Activated T-helper 1 cell treated with anti-CD3 and anti-CD28 coated beads, Interleukin-12 subunit alpha, Interleukin-12 subunit beta, Interleukin-2, Interleukin-4 antibody, amounts not matched to agents 30 ng/mL and 10 ng/mL and 1 ng/mL, durations not matched to agents 14 hours and 24 hours and 36 hours (primary cell): Measurements from ENCODE around the gene C20orf144. TPM values are rescaled to one million over a fixed set of nuclear protein-coding genes. Genes with fewer than 3 reads are reported as not detected.

ENCODE experiments used
- DNase-seq: peaks from one replicate; pipeline ENCODE4 v3.0.0; 2021; ENCODE audit warnings: low spot score
- H3K27ac Mint-ChIP-seq: one replicate; pipeline ENCODE4 v1.8.0; 2021; ENCODE audit warnings: mild to moderate bottlenecking, mixed read lengths
- H3K27me3 Mint-ChIP-seq: one replicate; pipeline ENCODE4 v1.8.0; 2022; ENCODE audit warnings: mild to moderate bottlenecking, moderate library complexity, mixed read lengths; ENCODE audit not compliant: insufficient read depth
- H3K36me3 Mint-ChIP-seq: one replicate; pipeline ENCODE4 v1.8.0; 2021; ENCODE audit warnings: low read depth, mixed read lengths
- H3K4me1 Mint-ChIP-seq: one replicate; pipeline ENCODE4 v1.8.0; 2021; ENCODE audit warnings: low read depth, mixed read lengths
- H3K4me3 Mint-ChIP-seq: one replicate; pipeline ENCODE4 v1.8.0; 2021; ENCODE audit warnings: mild to moderate bottlenecking, moderate library complexity, mixed read lengths
- H3K9me3 Mint-ChIP-seq: one replicate; pipeline ENCODE4 v1.8.0; 2021; ENCODE audit warnings: mixed read lengths
- intact Hi-C: fragments of 100-400 bp; cut with micrococcal nuclease; formaldehyde crosslinking; loops from one replicate; pipeline ENCODE4 v1.15.1; 2024
- total RNA-seq: library from RNA; stranded (reverse); gene quantifications from 2 replicates; pipeline ENCODE4 v1.2.3, GENCODE V29; 2022

The C20orf144 gene
- total RNA-seq, 1 donor from 2014 or later, result 0.29 TPM

DNA sequence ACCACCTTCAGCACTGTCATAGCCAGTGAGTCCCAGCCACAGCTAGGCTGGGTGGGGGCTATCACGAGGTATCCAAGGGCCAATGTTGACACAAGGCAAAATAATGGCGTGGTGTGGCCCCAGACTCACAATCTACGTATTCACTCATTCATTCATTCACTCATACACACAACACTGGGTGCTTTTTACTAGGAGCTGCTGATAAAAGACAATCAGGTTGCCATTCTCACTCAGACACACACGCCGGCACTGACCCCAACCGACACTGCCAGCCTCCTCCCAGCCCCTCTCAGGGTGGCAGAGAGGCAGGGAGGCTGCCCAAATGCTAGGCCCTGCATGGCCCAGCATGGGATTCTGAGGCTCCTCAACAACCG lies 1.5 kb upstream of the C20orf144 start:
- Mint-ChIP-seq H3K27ac (no peak overlapping the region), H3K36me3 (peaks cover 4% of the 10 kb centered on the region), H3K27me3 (no peaks in the 10 kb centered on the region), H3K9me3 (no peaks in the 10 kb centered on the region), H3K4me3 (no peak overlapping the region), H3K4me1 (peaks cover 21% of the 10 kb centered on the region)
- DNase-seq, result no peak
- intact Hi-C loops, result loop anchor here (10.0 kb wide), 1 partner anchor 286 kb away; no protein-coding TSS in a partner anchor

DNA sequence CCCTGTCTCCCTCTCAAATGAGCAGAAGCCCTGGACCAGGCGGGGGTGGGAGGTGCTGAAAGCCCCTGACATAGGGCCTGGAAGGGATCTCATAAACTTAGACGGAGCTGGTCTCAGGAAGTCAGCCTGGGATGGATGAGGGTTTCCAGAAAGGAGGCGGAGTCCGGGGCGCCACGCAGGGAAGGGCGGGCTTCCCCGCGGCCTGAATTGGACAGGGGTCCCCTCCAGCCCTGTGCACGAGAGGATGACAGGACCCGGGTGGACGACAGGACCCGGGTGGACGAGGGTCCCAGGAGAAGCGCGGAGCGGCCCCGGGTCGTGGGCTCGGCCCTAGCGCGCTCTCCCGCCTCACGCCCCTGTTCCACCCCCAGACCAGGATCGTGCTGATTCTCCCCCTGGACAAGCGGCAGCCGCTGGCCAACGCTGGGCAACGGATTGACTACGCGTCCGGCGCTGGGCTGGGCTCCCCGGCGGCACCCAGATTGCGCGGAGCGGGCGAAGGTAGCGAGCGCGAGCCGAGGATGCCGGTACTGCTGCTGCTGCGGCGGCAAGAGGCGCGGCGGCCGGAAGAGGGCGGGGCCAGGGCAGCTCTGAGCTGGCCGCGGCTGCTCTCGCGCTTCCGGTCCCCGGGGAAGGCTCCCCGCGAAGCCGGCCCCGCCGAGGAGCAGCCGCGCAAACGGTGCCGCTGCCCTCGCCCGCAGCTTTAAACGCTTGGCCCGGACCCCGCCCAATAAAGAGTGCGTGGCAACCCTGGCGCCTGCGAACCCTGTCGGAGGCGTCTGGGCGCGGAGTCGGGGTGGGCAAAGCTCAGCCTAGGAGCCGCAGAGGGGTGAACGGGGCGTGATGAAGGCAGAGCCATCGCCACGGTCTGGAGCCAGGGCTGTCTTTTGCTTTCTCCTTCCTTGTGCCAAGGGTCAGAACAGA lies 1.3 kb downstream of the C20orf144 start:
- intact Hi-C loops, result loop anchor here (1.0 to 10.0 kb wide), 2 partner anchors 11 to 289 kb away; no protein-coding TSS in a partner anchor
- H3K27ac Mint-ChIP-seq, result peak overlapping the region; percentile 89
- peaks cover 31% of the 10 kb centered on the region for H3K4me1 Mint-ChIP-seq
- H3K9me3 Mint-ChIP-seq, result no peaks in the 10 kb centered on the region
- peak; percentile 86 for DNase-seq
- peak overlapping the region; percentile 86 for H3K4me3 Mint-ChIP-seq
- peaks cover 7% of the 10 kb centered on the region for H3K36me3 Mint-ChIP-seq
- no peaks in the 10 kb centered on the region for H3K27me3 Mint-ChIP-seq

DNA sequence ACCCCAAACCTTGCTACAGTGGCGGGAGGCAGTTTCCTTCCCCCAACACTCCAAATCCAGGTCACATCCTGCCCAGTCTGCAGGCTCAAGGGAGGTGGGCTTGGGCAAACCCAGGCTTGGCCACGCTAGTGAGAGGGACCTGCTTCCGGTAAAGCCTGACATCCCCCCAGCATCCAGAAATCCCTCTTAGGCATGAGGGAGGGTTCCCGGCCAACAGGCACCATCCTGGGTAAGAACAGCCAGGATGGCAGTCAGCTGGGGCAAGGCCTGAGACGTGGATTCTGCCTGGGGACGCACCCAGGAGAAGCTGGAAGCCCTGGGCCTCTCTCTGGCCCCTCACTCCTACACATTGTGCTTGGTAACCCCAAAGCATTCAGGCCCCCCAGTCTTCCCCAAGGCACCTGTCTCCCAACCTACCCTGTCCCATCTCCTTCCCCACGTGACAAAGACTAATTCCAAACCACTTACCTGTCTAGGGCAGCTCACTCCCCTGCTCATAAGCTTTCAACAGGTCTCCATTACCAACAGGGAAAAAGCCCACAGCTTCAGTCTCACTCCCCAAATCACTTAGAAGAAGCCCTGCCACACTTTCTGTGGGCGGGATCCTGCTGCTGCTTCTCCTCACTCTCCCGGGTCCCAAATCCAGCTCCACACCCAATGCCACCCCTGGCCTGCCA lies 2.1 kb downstream of the C20orf144 start:
- H3K36me3 Mint-ChIP-seq, result peaks cover 5% of the 10 kb centered on the region
- peak overlapping the region; percentile 86 for H3K4me3 Mint-ChIP-seq

GRCh38 chr20:33664762-33665144 lies 2.6 kb downstream of the C20orf144 start:
- intact Hi-C loops, result loop anchor here (5.0 to 10.0 kb wide), 3 partner anchors 148 to 448 kb away; partner anchors contain the start of genes CHMP4B and EIF2S2
- H3K27me3 Mint-ChIP-seq, result no peaks in the 10 kb centered on the region
- peak overlapping the region; percentile 79 for H3K27ac Mint-ChIP-seq
- H3K4me3 Mint-ChIP-seq, result peak overlapping the region; percentile 86
- no peak for DNase-seq
- no peaks in the 10 kb centered on the region for H3K9me3 Mint-ChIP-seq
- H3K36me3 Mint-ChIP-seq, result peaks cover 6% of the 10 kb centered on the region
- peaks cover 39% of the 10 kb centered on the region for H3K4me1 Mint-ChIP-seq

More for the DNA sequence above, 2.1 kb downstream of the C20orf144 start:
- no peak for DNase-seq
- intact Hi-C loops, result loop anchor here (10.0 kb wide), 1 partner anchor 289 kb away; no protein-coding TSS in a partner anchor
- Mint-ChIP-seq H3K4me1 (peaks cover 37% of the 10 kb centered on the region), H3K27me3 (no peaks in the 10 kb centered on the region), H3K27ac (peak overlapping the region; percentile 79), H3K9me3 (no peaks in the 10 kb centered on the region)

DNA sequence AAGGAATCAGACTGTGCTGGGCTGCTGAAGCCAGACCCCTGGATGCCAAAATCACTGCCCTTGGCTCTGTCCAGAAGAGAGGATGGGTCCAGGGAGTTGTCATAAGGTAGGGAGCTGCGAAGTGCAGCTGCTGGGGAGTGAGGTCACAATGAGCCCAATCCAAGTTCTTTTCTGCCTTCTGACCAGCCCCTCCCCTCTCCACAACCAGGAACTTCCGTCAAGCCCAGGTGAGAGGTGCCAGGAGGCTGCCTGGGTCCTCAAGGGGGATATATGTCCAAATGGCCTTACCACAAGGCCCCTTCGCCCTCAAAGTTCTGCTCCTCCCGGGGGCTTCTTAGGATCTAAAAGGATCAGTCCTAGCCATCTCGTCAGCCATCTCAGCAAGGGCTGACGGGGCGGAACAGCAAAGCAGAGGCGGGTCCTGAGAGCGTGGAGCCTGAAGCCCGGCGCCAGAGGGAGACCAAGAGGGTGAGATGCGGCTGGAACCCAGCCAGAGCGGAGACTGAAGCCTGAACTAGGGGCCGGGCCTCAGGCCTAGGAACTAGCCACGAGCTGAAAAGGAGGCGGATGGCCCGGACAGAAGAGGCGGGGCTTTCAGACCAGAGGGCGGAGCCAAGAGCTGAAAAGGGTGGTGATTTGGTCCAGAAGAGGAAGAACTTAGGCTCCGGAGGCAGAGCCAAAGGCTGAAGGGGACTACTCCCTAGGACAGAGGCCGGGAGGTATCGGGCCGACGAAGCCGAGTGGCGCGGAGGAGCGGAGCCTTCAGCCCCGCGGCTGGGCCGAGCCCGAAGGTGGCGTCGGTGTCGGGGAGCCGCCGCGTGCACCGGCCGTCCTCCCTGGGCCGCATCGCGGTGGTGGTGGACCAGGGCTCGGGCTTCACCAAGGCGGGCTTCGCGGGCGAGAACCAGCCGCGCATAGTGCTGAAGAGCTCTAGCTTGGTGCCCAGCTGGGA lies 4.4 kb downstream of the C20orf144 start, which contains the start of gene ACTL10:
ACTL10 (plus strand) TSS at position 651 of the 952 bp plus-strand sequence. CDS start 555 bp downstream, outside the sequence.
- no peaks in the 10 kb centered on the region for H3K9me3 Mint-ChIP-seq

DNA sequence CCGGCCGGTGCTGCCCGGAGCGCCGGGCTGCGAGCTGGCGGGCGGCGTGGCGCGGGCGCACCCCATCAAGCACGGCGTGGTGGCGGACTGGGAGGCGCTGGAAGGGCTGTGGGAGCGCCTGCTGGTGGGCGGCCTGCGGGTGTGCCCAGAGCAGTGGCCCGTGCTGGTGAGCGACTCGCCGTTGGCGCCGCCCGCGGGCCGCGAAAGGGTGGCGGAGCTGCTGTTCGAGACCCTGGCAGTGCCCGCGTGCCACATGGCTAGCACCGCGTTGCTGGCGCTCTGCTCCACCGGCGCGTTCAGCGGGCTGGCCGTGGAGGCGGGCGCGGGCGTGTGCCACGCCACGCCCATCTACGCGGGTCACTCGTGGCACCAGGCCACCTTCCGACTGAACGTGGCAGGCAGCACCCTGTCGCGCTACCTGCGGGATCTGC lies 5.1 kb downstream of the C20orf144 start:
- Mint-ChIP-seq H3K4me3 (peak overlapping the region; percentile 88), H3K36me3 (peaks cover 8% of the 10 kb centered on the region), H3K9me3 (no peaks in the 10 kb centered on the region), H3K27me3 (no peaks in the 10 kb centered on the region), H3K27ac (peak overlapping the region; percentile 58), H3K4me1 (peaks cover 49% of the 10 kb centered on the region)
- DNase-seq, result no peak
- intact Hi-C loops, result loop anchor here (1.0 to 10.0 kb wide), 5 partner anchors 145 to 445 kb away; partner anchors contain the start of genes CDK5RAP1, CHMP4B, EIF2S2 and SNTA1

More for the DNA sequence above, 4.4 kb downstream of the C20orf144 start, which contains the start of gene ACTL10:
- peak within 1 kb of the TSS; percentile 88 for H3K4me3 Mint-ChIP-seq
- no peaks in the 10 kb centered on the region for H3K27me3 Mint-ChIP-seq
- peak within 1 kb of the TSS; percentile 86 for H3K27ac Mint-ChIP-seq
- peaks cover 43% of the 10 kb centered on the region for H3K4me1 Mint-ChIP-seq
- peaks cover 8% of the 10 kb centered on the region for H3K36me3 Mint-ChIP-seq
- intact Hi-C loops, result loop anchor here (1.0 to 10.0 kb wide), 10 partner anchors 8 to 446 kb away; partner anchors contain the start of genes CBFA2T2, CDK5RAP1, CHMP4B and E2F1
- peak; percentile 78 for DNase-seq

DNA sequence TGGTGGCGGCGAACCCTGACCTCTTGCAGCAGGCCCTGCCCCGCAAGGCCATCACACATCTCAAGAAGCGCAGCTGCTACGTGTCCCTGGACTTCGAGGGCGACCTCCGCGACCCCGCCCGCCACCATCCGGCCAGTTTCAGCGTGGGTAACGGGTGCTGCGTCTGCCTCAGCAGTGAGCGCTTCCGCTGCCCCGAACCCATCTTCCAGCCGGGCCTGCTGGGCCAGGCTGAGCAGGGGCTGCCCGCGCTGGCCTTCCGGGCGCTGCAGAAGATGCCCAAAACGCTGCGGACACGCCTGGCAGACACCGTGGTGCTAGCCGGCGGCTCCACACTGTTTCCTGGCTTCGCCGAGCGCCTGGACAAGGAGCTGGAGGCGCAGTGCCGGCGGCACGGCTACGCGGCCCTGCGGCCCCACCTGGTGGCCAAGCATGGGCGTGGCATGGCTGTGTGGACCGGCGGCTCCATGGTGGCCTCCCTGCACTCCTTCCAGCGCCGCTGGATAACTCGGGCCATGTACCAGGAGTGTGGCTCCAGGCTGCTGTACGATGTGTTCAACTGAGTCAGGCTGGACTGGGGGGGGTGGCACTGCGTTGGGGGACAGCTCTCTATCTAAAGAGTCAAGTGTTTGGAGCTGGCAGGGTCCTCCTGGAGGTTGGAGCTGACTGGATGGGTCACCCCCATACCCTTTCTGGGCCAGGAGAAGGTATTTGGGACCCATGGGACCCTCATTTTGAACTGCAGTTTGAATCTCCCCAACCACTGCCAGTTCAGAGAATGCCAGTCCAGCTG lies 5.7 kb downstream of the C20orf144 start:
- no peaks in the 10 kb centered on the region for H3K9me3 Mint-ChIP-seq
- H3K27me3 Mint-ChIP-seq, result no peaks in the 10 kb centered on the region
- H3K36me3 Mint-ChIP-seq, result peaks cover 8% of the 10 kb centered on the region
- H3K4me1 Mint-ChIP-seq, result peaks cover 50% of the 10 kb centered on the region
- H3K4me3 Mint-ChIP-seq, result peak overlapping the region; percentile 82
- peak; percentile 77 for DNase-seq
- intact Hi-C loops, result loop anchor here (1.0 to 10.0 kb wide), 7 partner anchors 63 to 444 kb away; partner anchors contain the start of genes CDK5RAP1, CHMP4B, EIF2S2 and SNTA1
- H3K27ac Mint-ChIP-seq, result peak overlapping the region; percentile 58

- Mint-ChIP-seq H3K36me3 (peaks cover 8% of the 10 kb centered on the region), H3K4me3 (peak overlapping the region; percentile 82), H3K4me1 (peaks cover 55% of the 10 kb centered on the region), H3K9me3 (no peaks in the 10 kb centered on the region), H3K27me3 (no peaks in the 10 kb centered on the region), H3K27ac (no peak overlapping the region)
- intact Hi-C loops, result loop anchor here (1.0 to 10.0 kb wide), 5 partner anchors 63 to 444 kb away; partner anchors contain the start of genes CHMP4B, EIF2S2 and ZNF341
- no peak for DNase-seq
Measured at GRCh38 chr20:33668466-33669155, 6.5 kb downstream of the C20orf144 start.

- Mint-ChIP-seq H3K27ac (no peak overlapping the region), H3K4me3 (no peak overlapping the region)
- intact Hi-C loops, result loop anchor here (5.0 to 10.0 kb wide), 3 partner anchors 143 to 443 kb away; partner anchors contain the start of genes CHMP4B and EIF2S2
Measured at GRCh38 chr20:33669224-33669623, 7.1 kb downstream of the C20orf144 start.

DNA sequence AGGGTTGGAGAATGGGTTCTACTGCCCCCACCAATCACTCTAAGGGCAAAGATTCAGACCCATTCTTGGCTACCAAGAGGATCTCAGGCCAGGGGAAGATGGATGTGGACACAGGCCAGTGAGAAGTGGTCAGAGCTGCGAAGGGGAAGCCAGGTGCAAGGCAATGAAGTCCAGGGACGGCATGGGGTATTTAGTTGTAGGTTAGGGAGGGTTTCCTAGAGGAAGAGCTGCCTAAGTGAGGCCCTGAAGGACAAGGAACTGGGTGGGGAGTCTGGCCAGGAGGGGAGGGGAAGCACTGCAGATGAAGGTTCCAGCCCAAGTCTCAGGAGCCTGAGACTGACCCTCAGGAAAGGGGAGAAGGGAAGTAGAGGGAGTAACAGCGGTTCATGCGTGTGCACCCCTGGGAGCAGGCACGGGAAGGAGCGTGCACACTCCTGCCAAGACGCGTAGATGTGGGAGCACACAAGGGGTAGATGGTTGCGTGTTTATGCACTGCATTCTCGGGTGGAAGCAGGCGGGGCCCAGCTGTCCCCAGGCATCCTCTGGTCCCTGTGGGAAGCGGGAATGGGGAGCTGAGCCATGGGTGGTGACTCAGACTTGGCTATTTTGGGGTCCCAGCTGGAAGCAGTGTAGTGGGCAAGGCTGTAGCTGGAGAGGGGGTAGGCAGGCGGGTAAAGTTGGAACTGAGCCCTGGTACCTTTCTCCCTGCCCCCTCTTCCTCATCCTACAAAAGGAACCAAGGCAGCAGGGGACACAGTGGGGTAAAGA lies 7.9 kb downstream of the C20orf144 start:
- Mint-ChIP-seq H3K27ac (peak overlapping the region; percentile 15), H3K9me3 (no peaks in the 10 kb centered on the region), H3K4me1 (peaks cover 50% of the 10 kb centered on the region), H3K27me3 (no peaks in the 10 kb centered on the region), H3K4me3 (no peak overlapping the region), H3K36me3 (peaks cover 8% of the 10 kb centered on the region)
- intact Hi-C loops, result loop anchor here (5.0 to 10.0 kb wide), 3 partner anchors 142 to 442 kb away; partner anchors contain the start of genes CHMP4B and EIF2S2
- no peak for DNase-seq

More at GRCh38 chr20:33669224-33669623, 7.1 kb downstream of the C20orf144 start:
- no peak for DNase-seq
- no peaks in the 10 kb centered on the region for H3K9me3 Mint-ChIP-seq
- H3K4me1 Mint-ChIP-seq, result peaks cover 54% of the 10 kb centered on the region
- H3K27me3 Mint-ChIP-seq, result no peaks in the 10 kb centered on the region
- H3K36me3 Mint-ChIP-seq, result peaks cover 8% of the 10 kb centered on the region
